Left lung (tissue), 10 donors: Measurements from ENCODE around the gene CCNYL1. TPM values are rescaled to one million over a fixed set of nuclear protein-coding genes. Genes with fewer than 3 reads are reported as not detected.
A peak's percentile ranks its signal among the peaks of the same experiment; 100 is the strongest.

Experiments used
- ATAC-seq: fragments of 200-7000 bp; cut with Tn5 transposase; one replicate; pipeline ENCODE4 v1.9.1; 2020; ENCODE audit warnings: moderate library complexity
- DNase-seq, 4 donors: peaks; one replicate each; pipeline ENCODE4 v3.0.0-alpha.2; 2013 to 2020
- H3K27ac ChIP-seq, 2 donors: fragments of 200-600 bp; sonication (generic) in 1 of 2; one replicate each; pipeline versions ENCODE4 v1.5.0 to v1.8.0; 2020 to 2021
- H3K27me3 ChIP-seq, 2 donors: fragments of 200-600 bp; sonication (generic) in 1 of 2; one replicate each; pipeline versions ENCODE4 v1.5.0 to v1.8.0; 2020 to 2021
- H3K36me3 ChIP-seq, 2 donors: fragments of 200-600 bp; sonication (generic) in 1 of 2; one replicate each; pipeline versions ENCODE4 v1.5.0 to v1.8.0; 2020 to 2021
- H3K4me1 ChIP-seq, 2 donors: fragments of 200-600 bp; one replicate each; pipeline ENCODE4 v1.8.0; 2021
- H3K4me3 ChIP-seq, 2 donors: fragments of 200-600 bp; sonication (generic) in 1 of 2; one replicate each; pipeline versions ENCODE4 v1.5.0 to v1.8.0; 2020 to 2021; ENCODE audit warnings: mild to moderate bottlenecking in 1 of 2
- H3K9me3 ChIP-seq, 2 donors: fragments of 200-600 bp; sonication (generic) in 1 of 2; one replicate each; pipeline versions ENCODE4 v1.5.0 to v1.8.0; 2020 to 2021
- intact Hi-C, 2 donors: fragments of 100-400 bp; cut with DNase I; formaldehyde crosslinking; loops; one replicate each; pipeline versions ENCODE4 v1.11.2 to v1.14.2; 2022
- polyA plus RNA-seq, 6 donors: library from polyadenylated mRNA; unstranded; fragments of 120-200 nt; gene quantifications; one replicate each; pipeline ENCODE4 v1.2.1, GENCODE V29; 2013; ENCODE audit not compliant: insufficient read length in 6 of 6
- total RNA-seq, 2 donors: library from RNA; stranded (reverse); fragmentation: NEBNext Ultra II Directional; extraction: Animal tissue kit (Norgen Biotek cat#: 25700); gene quantifications; one replicate each; pipeline ENCODE4 v1.2.1, GENCODE V29; 2021
- TF ChIP-seq, protein P1 (sequence below), 2 donors: fragments of 200-600 bp; sonication (generic) in 1 of 2; IDR thresholded peaks; one replicate each; pipeline versions ENCODE4 v1.5.0 to v1.8.0; 2021; ENCODE audit warnings: antibody characterized with exemption in 2 of 2
- donor health status: DM: no; HTN: yes; CAD: no.
- donor health status: DM: no; HTN: no; CAD: no.

Gene CCNYL1
- total and polyA plus RNA-seq, 8 donors: 18.8 to 33.2 (median 24.2) TPM

DNA sequence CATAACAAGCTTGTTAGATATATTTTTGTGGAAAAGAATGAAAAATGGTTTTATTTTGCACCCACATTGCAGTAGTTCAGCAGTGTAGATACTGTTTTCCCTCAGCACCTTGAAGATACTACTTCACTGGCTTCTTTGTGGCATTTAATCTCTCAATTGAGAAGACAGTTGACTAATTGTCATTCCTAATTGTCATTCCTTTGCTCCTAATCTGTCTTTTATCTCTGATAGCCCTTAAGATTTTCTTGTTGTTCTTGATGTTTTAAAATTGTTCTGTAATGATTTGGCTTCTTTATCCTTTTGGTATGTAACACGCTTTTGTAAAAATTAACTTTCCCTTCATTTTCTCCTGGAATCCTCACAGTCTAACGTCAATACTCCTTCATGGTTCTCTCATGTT lies 38.0 kb upstream of the CCNYL1 start:
- TF ChIP-seq, protein P1, sequence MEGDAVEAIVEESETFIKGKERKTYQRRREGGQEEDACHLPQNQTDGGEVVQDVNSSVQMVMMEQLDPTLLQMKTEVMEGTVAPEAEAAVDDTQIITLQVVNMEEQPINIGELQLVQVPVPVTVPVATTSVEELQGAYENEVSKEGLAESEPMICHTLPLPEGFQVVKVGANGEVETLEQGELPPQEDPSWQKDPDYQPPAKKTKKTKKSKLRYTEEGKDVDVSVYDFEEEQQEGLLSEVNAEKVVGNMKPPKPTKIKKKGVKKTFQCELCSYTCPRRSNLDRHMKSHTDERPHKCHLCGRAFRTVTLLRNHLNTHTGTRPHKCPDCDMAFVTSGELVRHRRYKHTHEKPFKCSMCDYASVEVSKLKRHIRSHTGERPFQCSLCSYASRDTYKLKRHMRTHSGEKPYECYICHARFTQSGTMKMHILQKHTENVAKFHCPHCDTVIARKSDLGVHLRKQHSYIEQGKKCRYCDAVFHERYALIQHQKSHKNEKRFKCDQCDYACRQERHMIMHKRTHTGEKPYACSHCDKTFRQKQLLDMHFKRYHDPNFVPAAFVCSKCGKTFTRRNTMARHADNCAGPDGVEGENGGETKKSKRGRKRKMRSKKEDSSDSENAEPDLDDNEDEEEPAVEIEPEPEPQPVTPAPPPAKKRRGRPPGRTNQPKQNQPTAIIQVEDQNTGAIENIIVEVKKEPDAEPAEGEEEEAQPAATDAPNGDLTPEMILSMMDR (IDR thresholded peaks at IDR 0.05): no peak
- ATAC-seq: no peak
- intact Hi-C loops: no loop called here

DNA sequence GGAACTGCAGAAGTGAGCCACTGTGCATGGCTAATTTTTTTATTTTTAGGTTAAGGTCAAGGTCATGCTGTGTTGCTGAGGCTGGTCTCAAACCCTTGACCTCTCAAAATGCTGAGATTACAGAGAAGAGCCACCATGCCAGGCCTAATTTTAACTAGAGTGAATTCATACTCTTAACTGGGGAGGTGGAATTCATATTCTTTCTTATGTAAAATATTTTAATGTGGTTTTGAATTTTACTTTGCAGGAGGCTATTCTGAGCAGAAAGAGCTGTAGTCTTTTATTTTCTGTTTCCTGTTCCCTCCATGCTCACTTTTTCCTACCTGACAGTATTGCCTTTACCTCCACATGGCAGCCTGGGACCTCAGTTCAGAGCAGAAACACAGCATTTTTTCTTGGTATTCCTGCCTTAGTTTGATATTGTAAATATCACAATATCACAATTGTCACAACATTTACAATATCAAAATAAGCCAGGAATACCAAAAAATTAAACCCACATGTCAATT lies 37.1 kb upstream of the CCNYL1 start:
- TF ChIP-seq, protein P1 (IDR thresholded peaks at IDR 0.05): no peak
- DNase-seq: no peak
- Histone ChIP-seq H3K36me3 (no peaks in the 10 kb centered on the region), H3K27me3 (no peaks in the 10 kb centered on the region), H3K27ac (no peak overlapping the region), H3K9me3 (no peaks in the 10 kb centered on the region), H3K4me3 (no peak overlapping the region), H3K4me1 (no peaks in the 10 kb centered on the region)
- intact Hi-C loops: no loop called here
- no peak for ATAC-seq

More for the DNA sequence above, 38.0 kb upstream of the CCNYL1 start:
- no peaks in the 10 kb centered on the region for H3K27me3 ChIP-seq
- H3K36me3 ChIP-seq: no peaks in the 10 kb centered on the region
- no peak overlapping the region for H3K4me3 ChIP-seq
- no peaks in the 10 kb centered on the region for H3K9me3 ChIP-seq
- no peaks in the 10 kb centered on the region for H3K4me1 ChIP-seq
- no peak for DNase-seq
- no peak overlapping the region for H3K27ac ChIP-seq

DNA sequence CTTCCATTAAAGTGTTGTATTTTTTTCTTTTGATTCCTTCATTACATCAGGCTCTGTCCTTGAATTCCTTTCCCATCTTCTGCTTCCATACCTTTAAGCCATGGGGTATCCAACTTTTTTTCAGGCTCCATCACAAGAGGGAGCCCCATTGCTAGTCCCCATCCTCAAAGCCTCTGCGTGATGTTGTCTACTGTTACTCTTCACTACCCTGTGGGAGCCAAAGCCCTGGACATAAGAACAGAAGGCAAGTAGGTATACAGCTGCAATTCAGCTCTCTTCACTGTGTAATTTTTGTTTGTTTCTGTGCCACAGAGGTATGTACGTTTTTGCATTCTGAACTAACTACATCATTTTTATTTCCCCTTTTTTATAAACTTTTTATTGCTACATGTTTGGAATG lies 36.6 kb upstream of the CCNYL1 start:
- DNase-seq (no peak), ATAC-seq (no peak)
- no peaks in the 10 kb centered on the region for H3K9me3 ChIP-seq
- intact Hi-C loops: no loop called here
- no peaks in the 10 kb centered on the region for H3K4me1 ChIP-seq
- H3K27ac ChIP-seq: no peak overlapping the region
- no peak overlapping the region for H3K4me3 ChIP-seq
- no peaks in the 10 kb centered on the region for H3K27me3 ChIP-seq
- TF ChIP-seq, protein P1 (IDR thresholded peaks at IDR 0.05): no peak
- H3K36me3 ChIP-seq: no peaks in the 10 kb centered on the region

DNA sequence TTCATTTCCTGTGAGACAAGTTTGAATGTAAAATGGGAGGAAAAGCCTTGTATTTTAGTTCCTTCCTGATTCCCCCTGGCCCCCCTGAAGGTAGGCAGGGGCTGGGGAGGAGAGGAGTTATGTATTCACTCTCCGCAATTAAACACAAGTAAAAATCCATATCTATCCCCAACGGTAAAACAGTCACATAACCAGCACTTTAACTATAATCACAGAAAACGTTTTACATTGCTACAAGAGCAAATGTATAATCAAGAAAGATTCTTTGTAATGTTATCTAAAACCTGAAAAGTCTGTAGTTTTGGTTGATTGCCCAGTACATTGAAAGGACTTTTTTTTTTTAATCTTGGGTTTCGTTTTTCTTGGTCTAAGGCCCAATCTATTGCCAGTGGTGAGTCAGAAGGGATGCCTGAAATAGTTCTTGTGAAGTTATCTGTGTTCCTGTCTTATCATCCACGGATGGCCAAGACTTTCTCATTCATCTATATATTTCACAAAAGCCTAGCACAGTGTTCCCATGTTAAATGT lies 34.5 kb upstream of the CCNYL1 start:
- Histone ChIP-seq H3K4me1 (no peaks in the 10 kb centered on the region), H3K4me3 (no peak overlapping the region), H3K36me3 (no peaks in the 10 kb centered on the region), H3K9me3 (no peaks in the 10 kb centered on the region), H3K27me3 (peaks cover 4 to 10% of the 10 kb centered on the region in 2 donors), H3K27ac (no peak overlapping the region)
- TF ChIP-seq, protein P1 (IDR thresholded peaks at IDR 0.05): no peak
- intact Hi-C loops: no loop called here
- DNase-seq (peak in 1 of 4 donors; percentile 16), ATAC-seq (no peak)

DNA sequence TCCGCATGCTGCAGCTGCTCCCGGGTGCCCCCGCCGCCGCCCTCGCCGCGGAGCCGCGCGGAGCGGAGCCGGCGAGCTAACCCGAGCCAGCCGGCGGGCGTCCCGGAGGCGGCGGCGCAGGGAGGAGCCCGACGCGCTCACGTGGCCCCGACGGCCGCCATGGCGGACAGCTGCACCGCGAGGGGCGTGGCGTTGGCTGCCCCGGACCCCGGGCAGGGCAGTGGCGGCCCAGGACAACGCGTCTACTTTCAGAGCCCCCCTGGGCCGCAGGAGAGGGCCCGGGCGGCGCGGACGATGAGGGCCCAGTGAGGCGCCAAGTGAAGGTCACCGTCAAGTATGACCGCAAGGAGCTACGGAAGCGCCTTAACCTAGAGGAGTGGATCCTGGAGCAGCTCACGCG lies 30.0 kb upstream of the CCNYL1 start:
- Histone ChIP-seq H3K4me3 (peak overlapping the region; percentile 11 to 13), H3K27me3 (peaks cover 4 to 10% of the 10 kb centered on the region in 2 donors), H3K4me1 (no peaks in the 10 kb centered on the region), H3K27ac (no peak overlapping the region), H3K9me3 (no peaks in the 10 kb centered on the region), H3K36me3 (no peaks in the 10 kb centered on the region)
- DNase-seq (peak in 1 of 4 donors; percentile 79), ATAC-seq (peak; percentile 77)
- intact Hi-C loops: no loop called here
- TF ChIP-seq, protein P1 (IDR thresholded peaks at IDR 0.05): no peak
